Mesenchymal stem cell (in vitro differentiated cells and primary cell): ENCODE measurements around the gene PKP3.
A peak's percentile ranks its signal among the peaks of the same experiment; 100 is the strongest.

Experiments
- DNase-seq: peaks from one replicate; pipeline ENCODE4 v3.0.0-alpha.2; 2013
- H2AFZ ChIP-seq: one replicate; pipeline ENCODE4 v1.6.1; 2013; ENCODE audit warnings: low read depth, mild to moderate bottlenecking, control low read depth, inconsistent platforms, low read length, moderate library complexity
- H2AK5ac ChIP-seq: 2 replicates; pipeline ENCODE4 v1.6.1; 2013; ENCODE audit warnings: low read length, moderate library complexity, mild to moderate bottlenecking, inconsistent platforms; ENCODE audit not compliant: severe bottlenecking
- H2BK120ac ChIP-seq: one replicate; pipeline ENCODE4 v1.6.1; 2013; ENCODE audit warnings: low read depth, mild to moderate bottlenecking, inconsistent platforms, low read length, moderate library complexity
- H2BK12ac ChIP-seq, 2 experiments: one replicate each; pipeline ENCODE4 v1.6.1; 2013; ENCODE audit warnings: inconsistent platforms in 2 of 2, low read length in 2 of 2, mild to moderate bottlenecking in 2 of 2, moderate library complexity in 2 of 2, control low read depth in 1 of 2
- H2BK15ac ChIP-seq: one replicate; pipeline ENCODE4 v1.6.1; 2013; ENCODE audit warnings: mild to moderate bottlenecking, low read depth, inconsistent platforms; ENCODE audit not compliant: poor library complexity, severe bottlenecking
- H2BK5ac ChIP-seq: 2 replicates; pipeline ENCODE4 v1.6.1; 2013; ENCODE audit warnings: low read depth, mild to moderate bottlenecking, low read length, control low read depth, inconsistent platforms; ENCODE audit not compliant: poor library complexity, severe bottlenecking
- H3K14ac ChIP-seq, 2 experiments: one replicate each; pipeline ENCODE4 v1.6.1; 2013; ENCODE audit warnings: inconsistent platforms in 2 of 2, low read length in 2 of 2, control low read depth in 1 of 2, mild to moderate bottlenecking in 1 of 2, moderate library complexity in 1 of 2
- H3K18ac ChIP-seq, 2 experiments: one replicate each; pipeline ENCODE4 v1.6.1; 2013; ENCODE audit warnings: inconsistent platforms in 2 of 2, low read length in 2 of 2, control low read depth in 1 of 2, low read depth in 1 of 2, mild to moderate bottlenecking in 1 of 2
- H3K23ac ChIP-seq, 2 experiments: one replicate each; pipeline ENCODE4 v1.6.1; 2013; ENCODE audit warnings: inconsistent platforms in 2 of 2, low read length in 2 of 2, mild to moderate bottlenecking in 2 of 2, moderate library complexity in 2 of 2, control low read depth in 1 of 2
- H3K27ac ChIP-seq: 2 replicates; pipeline ENCODE4 v1.5.1; 2013; ENCODE audit warnings: mild to moderate bottlenecking, moderate library complexity, low read length, control low read depth, inconsistent platforms; ENCODE audit not compliant: poor library complexity, severe bottlenecking
- H3K27me3 ChIP-seq, 2 experiments: 2 replicates each; pipeline versions ENCODE4 v1.6.1 to v1.7.0; 2013; ENCODE audit warnings: low read length in 2 of 2, mild to moderate bottlenecking in 2 of 2, moderate library complexity in 2 of 2, control low read depth in 1 of 2, inconsistent platforms in 1 of 2; ENCODE audit not compliant: control insufficient read depth in 1 of 2, insufficient read depth in 1 of 2
- H3K36me3 ChIP-seq, 2 experiments: 2 replicates each; pipeline versions ENCODE4 v1.6.1 to v1.7.0; 2013; ENCODE audit warnings: low read length in 2 of 2, control low read depth in 1 of 2, inconsistent platforms in 1 of 2, low read depth in 1 of 2, mild to moderate bottlenecking in 1 of 2; ENCODE audit not compliant: insufficient read depth in 2 of 2, control insufficient read depth in 1 of 2
- H3K4ac ChIP-seq, 2 experiments: one replicate each; pipeline ENCODE4 v1.6.1; 2013; ENCODE audit warnings: inconsistent platforms in 2 of 2, low read length in 2 of 2, mild to moderate bottlenecking in 2 of 2, moderate library complexity in 2 of 2, control low read depth in 1 of 2, low read depth in 1 of 2
- H3K4me1 ChIP-seq: 2 replicates; pipeline ENCODE4 v1.6.1; 2013; ENCODE audit warnings: low read depth, low read length, control low read depth; ENCODE audit not compliant: control insufficient read depth, insufficient read depth
- H3K4me2 ChIP-seq: 2 replicates; pipeline ENCODE4 v1.6.1; 2013; ENCODE audit warnings: low read length, mild to moderate bottlenecking, inconsistent platforms; ENCODE audit not compliant: poor library complexity, severe bottlenecking
- H3K4me3 ChIP-seq, 2 experiments: 2 replicates each; pipeline versions ENCODE4 v1.5.1 to v1.7.0; 2013; ENCODE audit warnings: low read length in 2 of 2, mild to moderate bottlenecking in 2 of 2, control low read depth in 1 of 2, low read depth in 1 of 2; ENCODE audit not compliant: insufficient read depth in 1 of 2
- H3K79me1 ChIP-seq: replicated peaks from 2 replicates; pipeline ENCODE4 v1.6.1; 2013; ENCODE audit warnings: mild to moderate bottlenecking, control low read depth, low read length, inconsistent platforms; ENCODE audit not compliant: poor library complexity, severe bottlenecking
- H3K9ac ChIP-seq: 2 replicates; pipeline ENCODE4 v1.7.0; 2013; ENCODE audit warnings: mild to moderate bottlenecking, low read length, moderate library complexity
- H3K9me3 ChIP-seq: 2 replicates; pipeline ENCODE4 v1.7.0; 2013; ENCODE audit warnings: mild to moderate bottlenecking, low read length; ENCODE audit not compliant: control insufficient read depth
- H4K8ac ChIP-seq: one replicate; pipeline ENCODE4 v1.6.1; 2013; ENCODE audit warnings: inconsistent platforms, mild to moderate bottlenecking, low read length, moderate library complexity
- H4K91ac ChIP-seq: one replicate; pipeline ENCODE4 v1.6.1; 2013; ENCODE audit warnings: mild to moderate bottlenecking, low read length, inconsistent platforms
- WGBS: methylation state at CpG from one replicate; pipeline ENCODE4 v1.1.7; 2013; ENCODE audit warnings: mixed read lengths; 5-methylcytosine and 5-hydroxymethylcytosine counted together

PKP3 gene

DNA sequence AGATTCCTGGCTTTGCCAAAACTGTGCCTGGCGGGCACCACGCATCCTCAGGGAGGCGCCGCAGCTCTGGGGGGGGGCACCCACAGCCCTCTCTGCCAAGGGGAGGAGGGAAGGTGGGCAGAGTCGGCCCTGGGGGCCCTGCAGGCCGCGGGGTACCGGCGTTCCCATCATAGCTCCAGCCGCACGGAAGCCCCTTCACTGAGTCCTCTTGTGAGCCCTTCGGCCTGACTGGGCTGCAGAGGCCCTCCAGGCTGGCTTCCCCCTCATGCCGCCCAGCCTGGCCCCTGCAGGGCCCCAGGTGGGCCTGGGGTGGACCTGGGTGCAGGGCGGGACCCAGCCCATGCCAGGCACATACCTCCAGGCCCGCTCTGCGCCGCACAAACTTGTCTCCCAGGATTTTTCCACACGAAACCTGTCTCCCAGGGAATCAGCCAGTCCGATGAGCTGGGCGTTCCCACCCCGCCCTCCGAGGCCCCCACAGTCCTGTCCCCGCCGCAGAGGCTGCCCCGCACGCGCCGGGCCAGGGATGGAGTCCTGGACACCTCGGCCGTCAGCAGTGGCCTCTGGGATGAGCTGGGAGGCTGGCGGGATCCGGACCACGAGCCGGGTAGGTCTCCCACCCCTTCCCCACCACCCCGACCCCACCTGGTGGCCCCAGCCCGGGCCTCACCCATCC is 1.8 kb upstream of the PKP3 start:
- Histone ChIP-seq H2BK12ac (peak overlapping the region in 1 of 2 experiments; percentile 90), H3K14ac (peak overlapping the region in 1 of 2 experiments; percentile 69), H3K9ac (no peak overlapping the region), H4K8ac (peak overlapping the region; percentile 39), H2BK120ac (peak overlapping the region; percentile 87), H2BK5ac (no peak overlapping the region), H2AFZ (no peak overlapping the region), H3K27me3 (no peaks in the 10 kb centered on the region), H3K4me3 (no peak overlapping the region), H3K4ac (peak overlapping the region in 1 of 2 experiments; percentile 60), H3K36me3 (peaks cover 0 to 6% of the 10 kb centered on the region in 2 experiments), H2BK15ac (peak overlapping the region; percentile 85), H3K18ac (peak overlapping the region in 1 of 2 experiments; percentile 9), H2AK5ac (peak overlapping the region; percentile 52), H4K91ac (peak overlapping the region; percentile 44), H3K4me1 (peaks cover 39% of the 10 kb centered on the region), H3K79me1 (peaks cover 1% of the 10 kb centered on the region), H3K9me3 (no peaks in the 10 kb centered on the region), H3K27ac (no peak overlapping the region), H3K23ac (no peak overlapping the region), H3K4me2 (no peak overlapping the region)
- WGBS: 92% methylated on average over 35 of the region's 36 CpGs
- DNase-seq: no peak

GRCh38 chr11:393219-394033 is 583 bp upstream of the PKP3 start:
- H3K36me3 ChIP-seq: peaks cover 0 to 16% of the 10 kb centered on the region in 2 experiments
- H3K18ac ChIP-seq: peak overlapping the region; percentile 6 to 55
- peak overlapping the region; percentile 87 for H2BK120ac ChIP-seq
- peak overlapping the region; percentile 95 for H2BK15ac ChIP-seq
- peaks cover 1% of the 10 kb centered on the region for H3K79me1 ChIP-seq
- H3K27ac ChIP-seq: no peak overlapping the region
- no peaks in the 10 kb centered on the region for H3K9me3 ChIP-seq
- H2AK5ac ChIP-seq: peak overlapping the region; percentile 35
- peak overlapping the region in 1 of 2 experiments; percentile 55 for H3K4me3 ChIP-seq
- peak overlapping the region; percentile 72 to 73 for H3K4ac ChIP-seq
- no peaks in the 10 kb centered on the region for H3K27me3 ChIP-seq
- H2AFZ ChIP-seq: peak overlapping the region; percentile 73
- peak; percentile 86 for DNase-seq
- H3K23ac ChIP-seq: peak overlapping the region in 1 of 2 experiments; percentile 27
- peak overlapping the region; percentile 92 for H4K91ac ChIP-seq
- peak overlapping the region in 1 of 2 experiments; percentile 55 for H2BK12ac ChIP-seq
- no peak overlapping the region for H2BK5ac ChIP-seq
- no peak overlapping the region for H3K4me2 ChIP-seq
- peak overlapping the region; percentile 95 for H4K8ac ChIP-seq
- peak overlapping the region in 1 of 2 experiments; percentile 68 for H3K14ac ChIP-seq
- H3K9ac ChIP-seq: peak overlapping the region; percentile 51
- WGBS: 50% methylated on average over 15 of the region's 17 CpGs
- H3K4me1 ChIP-seq: peaks cover 39% of the 10 kb centered on the region

DNA sequence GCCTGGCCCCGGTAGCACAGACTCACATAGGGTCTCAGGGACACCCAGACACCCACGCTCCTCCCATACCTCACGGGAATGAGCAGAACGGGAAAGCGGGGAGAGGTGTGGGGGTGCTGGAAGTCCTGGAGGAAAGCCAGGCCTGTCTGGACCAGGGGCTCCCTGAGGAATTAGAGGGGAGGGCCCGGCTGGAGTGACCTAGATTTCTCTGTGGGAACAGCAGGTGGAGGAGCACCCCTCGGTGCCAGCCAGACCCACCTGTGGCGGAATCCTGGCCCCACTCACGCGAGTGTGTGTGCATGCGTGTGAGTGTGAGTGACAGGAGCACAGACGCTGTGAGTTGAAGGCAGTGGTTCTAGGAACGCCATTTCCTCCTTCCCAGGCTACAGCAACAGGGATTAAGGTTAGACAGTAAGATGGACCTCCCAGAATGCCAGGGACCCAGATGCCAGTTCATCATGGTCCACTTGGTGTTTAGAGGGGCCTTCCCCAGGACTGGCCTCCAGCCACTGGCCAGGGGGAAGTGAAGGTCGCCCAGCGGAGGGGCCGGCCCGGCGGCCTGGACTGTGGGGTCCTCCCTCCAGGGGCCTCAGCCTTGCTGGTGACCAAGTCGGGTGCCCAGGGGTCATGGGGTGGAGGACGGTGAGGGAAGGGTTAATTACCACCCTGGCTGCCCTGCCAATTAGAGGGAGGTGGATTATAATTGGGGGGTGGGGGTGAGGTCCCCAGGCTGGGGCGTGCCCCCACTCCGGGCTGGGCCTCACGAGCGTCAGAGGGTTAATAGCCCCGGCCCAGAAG is 1.0 kb downstream of the PKP3 start:
- H3K27me3 ChIP-seq: no peaks in the 10 kb centered on the region
- H2AFZ ChIP-seq: no peak overlapping the region
- no peak overlapping the region for H3K27ac ChIP-seq
- H2BK5ac ChIP-seq: no peak overlapping the region
- WGBS: 85% methylated on average over 23 of the region's 25 CpGs
- H3K4ac ChIP-seq: peak overlapping the region in 1 of 2 experiments; percentile 46
- H2AK5ac ChIP-seq: peak overlapping the region; percentile 34
- H2BK12ac ChIP-seq: peak overlapping the region in 1 of 2 experiments; percentile 55
- peaks cover 41% of the 10 kb centered on the region for H3K4me1 ChIP-seq
- peak overlapping the region; percentile 70 for H2BK15ac ChIP-seq
- H4K91ac ChIP-seq: peak overlapping the region; percentile 88
- peaks cover 1% of the 10 kb centered on the region for H3K79me1 ChIP-seq
- H3K4me3 ChIP-seq: peak overlapping the region; percentile 36 to 51
- H3K18ac ChIP-seq: peak overlapping the region; percentile 6 to 64
- H3K14ac ChIP-seq: peak overlapping the region in 1 of 2 experiments; percentile 29
- H2BK120ac ChIP-seq: peak overlapping the region; percentile 78
- no peak overlapping the region for H3K23ac ChIP-seq
- peak overlapping the region; percentile 78 for H4K8ac ChIP-seq
- peaks cover 0 to 26% of the 10 kb centered on the region in 2 experiments for H3K36me3 ChIP-seq
- no peaks in the 10 kb centered on the region for H3K9me3 ChIP-seq
- DNase-seq: no peak
- peak overlapping the region; percentile 53 for H3K4me2 ChIP-seq
- peak overlapping the region; percentile 45 for H3K9ac ChIP-seq
